ENCODE results near the gene ZNF580.

DNA sequence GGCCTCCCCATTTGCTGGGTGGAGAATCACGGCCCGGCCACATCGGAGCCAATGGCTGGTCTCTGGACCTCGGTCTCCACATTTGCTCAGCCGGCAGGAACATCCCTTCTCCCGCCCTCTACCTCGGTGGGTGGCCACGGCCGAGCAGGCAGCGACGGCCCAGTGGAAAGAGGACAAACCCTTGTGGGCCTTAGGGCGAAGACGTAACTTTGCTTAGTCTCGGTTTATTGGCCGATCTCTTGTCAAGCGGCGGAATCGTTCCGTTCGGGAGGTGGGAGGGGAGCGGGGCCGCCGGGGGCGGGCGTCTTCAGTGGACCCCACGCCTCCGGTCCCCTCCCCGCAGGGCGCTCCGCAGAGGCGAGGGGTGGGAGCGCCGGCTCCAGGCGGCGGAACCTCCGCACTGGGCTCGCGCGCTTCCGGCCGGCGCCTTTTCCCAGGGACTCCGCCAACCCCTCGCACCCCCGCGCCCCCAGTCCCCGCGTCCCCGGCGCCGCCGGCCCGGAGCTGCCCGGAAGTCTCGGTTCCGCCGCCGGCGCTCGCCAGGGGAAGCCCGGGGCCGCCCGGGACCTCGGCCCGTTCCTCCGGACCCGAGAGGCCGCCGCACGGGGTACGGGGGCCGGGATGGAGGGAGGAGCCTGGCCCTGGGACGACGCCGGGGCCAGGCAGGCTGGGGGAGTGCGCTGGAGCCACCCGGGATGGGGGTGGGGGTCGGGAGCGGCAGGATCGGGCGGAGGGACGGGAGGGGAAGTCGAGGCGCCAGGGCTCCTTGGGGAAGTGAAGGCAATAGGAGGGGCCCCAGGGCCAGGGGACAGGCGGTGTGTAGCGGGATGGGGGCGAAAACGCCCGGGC, at the start of gene ZNF580:
- no peak; the same call in 1 of the 2 replicates for TF ChIP-seq GATAD2B (conservative IDR thresholded peaks at IDR 0.05; ENCODE audit: low read depth)
- TF ChIP-seq, protein P1, sequence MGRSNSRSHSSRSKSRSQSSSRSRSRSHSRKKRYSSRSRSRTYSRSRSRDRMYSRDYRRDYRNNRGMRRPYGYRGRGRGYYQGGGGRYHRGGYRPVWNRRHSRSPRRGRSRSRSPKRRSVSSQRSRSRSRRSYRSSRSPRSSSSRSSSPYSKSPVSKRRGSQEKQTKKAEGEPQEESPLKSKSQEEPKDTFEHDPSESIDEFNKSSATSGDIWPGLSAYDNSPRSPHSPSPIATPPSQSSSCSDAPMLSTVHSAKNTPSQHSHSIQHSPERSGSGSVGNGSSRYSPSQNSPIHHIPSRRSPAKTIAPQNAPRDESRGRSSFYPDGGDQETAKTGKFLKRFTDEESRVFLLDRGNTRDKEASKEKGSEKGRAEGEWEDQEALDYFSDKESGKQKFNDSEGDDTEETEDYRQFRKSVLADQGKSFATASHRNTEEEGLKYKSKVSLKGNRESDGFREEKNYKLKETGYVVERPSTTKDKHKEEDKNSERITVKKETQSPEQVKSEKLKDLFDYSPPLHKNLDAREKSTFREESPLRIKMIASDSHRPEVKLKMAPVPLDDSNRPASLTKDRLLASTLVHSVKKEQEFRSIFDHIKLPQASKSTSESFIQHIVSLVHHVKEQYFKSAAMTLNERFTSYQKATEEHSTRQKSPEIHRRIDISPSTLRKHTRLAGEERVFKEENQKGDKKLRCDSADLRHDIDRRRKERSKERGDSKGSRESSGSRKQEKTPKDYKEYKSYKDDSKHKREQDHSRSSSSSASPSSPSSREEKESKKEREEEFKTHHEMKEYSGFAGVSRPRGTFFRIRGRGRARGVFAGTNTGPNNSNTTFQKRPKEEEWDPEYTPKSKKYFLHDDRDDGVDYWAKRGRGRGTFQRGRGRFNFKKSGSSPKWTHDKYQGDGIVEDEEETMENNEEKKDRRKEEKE (IDR thresholded peaks at IDR 0.05) = no peak
- no peak for TF ChIP-seq MTA3 (IDR thresholded peaks at IDR 0.05; ENCODE audit: borderline replicate concordance, low read length)
- TF ChIP-seq, protein P2, sequence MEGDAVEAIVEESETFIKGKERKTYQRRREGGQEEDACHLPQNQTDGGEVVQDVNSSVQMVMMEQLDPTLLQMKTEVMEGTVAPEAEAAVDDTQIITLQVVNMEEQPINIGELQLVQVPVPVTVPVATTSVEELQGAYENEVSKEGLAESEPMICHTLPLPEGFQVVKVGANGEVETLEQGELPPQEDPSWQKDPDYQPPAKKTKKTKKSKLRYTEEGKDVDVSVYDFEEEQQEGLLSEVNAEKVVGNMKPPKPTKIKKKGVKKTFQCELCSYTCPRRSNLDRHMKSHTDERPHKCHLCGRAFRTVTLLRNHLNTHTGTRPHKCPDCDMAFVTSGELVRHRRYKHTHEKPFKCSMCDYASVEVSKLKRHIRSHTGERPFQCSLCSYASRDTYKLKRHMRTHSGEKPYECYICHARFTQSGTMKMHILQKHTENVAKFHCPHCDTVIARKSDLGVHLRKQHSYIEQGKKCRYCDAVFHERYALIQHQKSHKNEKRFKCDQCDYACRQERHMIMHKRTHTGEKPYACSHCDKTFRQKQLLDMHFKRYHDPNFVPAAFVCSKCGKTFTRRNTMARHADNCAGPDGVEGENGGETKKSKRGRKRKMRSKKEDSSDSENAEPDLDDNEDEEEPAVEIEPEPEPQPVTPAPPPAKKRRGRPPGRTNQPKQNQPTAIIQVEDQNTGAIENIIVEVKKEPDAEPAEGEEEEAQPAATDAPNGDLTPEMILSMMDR (IDR thresholded peaks at IDR 0.05 in 2 of 3, conservative IDR thresholded peaks at IDR 0.05 in 1 of 3; ENCODE audit: control insufficient read depth in 2 of 3, extremely low read depth in 1 of 3, insufficient read depth in 1 of 3, low read depth in 3 of 3, low read length in 3 of 3) = no peak
- TF ChIP-seq POLR2A (IDR thresholded peaks at IDR 0.05; ENCODE audit: low read depth, low read length) = peak; percentile 65; the same call in 1 of the 2 replicates
- TF ChIP-seq, protein P3, sequence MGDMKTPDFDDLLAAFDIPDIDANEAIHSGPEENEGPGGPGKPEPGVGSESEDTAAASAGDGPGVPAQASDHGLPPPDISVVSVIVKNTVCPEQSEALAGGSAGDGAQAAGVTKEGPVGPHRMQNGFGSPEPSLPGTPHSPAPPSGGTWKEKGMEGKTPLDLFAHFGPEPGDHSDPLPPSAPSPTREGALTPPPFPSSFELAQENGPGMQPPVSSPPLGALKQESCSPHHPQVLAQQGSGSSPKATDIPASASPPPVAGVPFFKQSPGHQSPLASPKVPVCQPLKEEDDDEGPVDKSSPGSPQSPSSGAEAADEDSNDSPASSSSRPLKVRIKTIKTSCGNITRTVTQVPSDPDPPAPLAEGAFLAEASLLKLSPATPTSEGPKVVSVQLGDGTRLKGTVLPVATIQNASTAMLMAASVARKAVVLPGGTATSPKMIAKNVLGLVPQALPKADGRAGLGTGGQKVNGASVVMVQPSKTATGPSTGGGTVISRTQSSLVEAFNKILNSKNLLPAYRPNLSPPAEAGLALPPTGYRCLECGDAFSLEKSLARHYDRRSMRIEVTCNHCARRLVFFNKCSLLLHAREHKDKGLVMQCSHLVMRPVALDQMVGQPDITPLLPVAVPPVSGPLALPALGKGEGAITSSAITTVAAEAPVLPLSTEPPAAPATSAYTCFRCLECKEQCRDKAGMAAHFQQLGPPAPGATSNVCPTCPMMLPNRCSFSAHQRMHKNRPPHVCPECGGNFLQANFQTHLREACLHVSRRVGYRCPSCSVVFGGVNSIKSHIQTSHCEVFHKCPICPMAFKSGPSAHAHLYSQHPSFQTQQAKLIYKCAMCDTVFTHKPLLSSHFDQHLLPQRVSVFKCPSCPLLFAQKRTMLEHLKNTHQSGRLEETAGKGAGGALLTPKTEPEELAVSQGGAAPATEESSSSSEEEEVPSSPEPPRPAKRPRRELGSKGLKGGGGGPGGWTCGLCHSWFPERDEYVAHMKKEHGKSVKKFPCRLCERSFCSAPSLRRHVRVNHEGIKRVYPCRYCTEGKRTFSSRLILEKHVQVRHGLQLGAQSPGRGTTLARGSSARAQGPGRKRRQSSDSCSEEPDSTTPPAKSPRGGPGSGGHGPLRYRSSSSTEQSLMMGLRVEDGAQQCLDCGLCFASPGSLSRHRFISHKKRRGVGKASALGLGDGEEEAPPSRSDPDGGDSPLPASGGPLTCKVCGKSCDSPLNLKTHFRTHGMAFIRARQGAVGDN (IDR thresholded peaks at IDR 0.05) = peak; percentile 32; the same call in 1 of the 2 replicates
- no peak for TF ChIP-seq NBN (IDR thresholded peaks at IDR 0.05)
- TF ChIP-seq, protein P4, sequence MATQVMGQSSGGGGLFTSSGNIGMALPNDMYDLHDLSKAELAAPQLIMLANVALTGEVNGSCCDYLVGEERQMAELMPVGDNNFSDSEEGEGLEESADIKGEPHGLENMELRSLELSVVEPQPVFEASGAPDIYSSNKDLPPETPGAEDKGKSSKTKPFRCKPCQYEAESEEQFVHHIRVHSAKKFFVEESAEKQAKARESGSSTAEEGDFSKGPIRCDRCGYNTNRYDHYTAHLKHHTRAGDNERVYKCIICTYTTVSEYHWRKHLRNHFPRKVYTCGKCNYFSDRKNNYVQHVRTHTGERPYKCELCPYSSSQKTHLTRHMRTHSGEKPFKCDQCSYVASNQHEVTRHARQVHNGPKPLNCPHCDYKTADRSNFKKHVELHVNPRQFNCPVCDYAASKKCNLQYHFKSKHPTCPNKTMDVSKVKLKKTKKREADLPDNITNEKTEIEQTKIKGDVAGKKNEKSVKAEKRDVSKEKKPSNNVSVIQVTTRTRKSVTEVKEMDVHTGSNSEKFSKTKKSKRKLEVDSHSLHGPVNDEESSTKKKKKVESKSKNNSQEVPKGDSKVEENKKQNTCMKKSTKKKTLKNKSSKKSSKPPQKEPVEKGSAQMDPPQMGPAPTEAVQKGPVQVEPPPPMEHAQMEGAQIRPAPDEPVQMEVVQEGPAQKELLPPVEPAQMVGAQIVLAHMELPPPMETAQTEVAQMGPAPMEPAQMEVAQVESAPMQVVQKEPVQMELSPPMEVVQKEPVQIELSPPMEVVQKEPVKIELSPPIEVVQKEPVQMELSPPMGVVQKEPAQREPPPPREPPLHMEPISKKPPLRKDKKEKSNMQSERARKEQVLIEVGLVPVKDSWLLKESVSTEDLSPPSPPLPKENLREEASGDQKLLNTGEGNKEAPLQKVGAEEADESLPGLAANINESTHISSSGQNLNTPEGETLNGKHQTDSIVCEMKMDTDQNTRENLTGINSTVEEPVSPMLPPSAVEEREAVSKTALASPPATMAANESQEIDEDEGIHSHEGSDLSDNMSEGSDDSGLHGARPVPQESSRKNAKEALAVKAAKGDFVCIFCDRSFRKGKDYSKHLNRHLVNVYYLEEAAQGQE (IDR thresholded peaks at IDR 0.05; ENCODE audit: low read depth, low read length) = no peak
- TF ChIP-seq, protein P5, sequence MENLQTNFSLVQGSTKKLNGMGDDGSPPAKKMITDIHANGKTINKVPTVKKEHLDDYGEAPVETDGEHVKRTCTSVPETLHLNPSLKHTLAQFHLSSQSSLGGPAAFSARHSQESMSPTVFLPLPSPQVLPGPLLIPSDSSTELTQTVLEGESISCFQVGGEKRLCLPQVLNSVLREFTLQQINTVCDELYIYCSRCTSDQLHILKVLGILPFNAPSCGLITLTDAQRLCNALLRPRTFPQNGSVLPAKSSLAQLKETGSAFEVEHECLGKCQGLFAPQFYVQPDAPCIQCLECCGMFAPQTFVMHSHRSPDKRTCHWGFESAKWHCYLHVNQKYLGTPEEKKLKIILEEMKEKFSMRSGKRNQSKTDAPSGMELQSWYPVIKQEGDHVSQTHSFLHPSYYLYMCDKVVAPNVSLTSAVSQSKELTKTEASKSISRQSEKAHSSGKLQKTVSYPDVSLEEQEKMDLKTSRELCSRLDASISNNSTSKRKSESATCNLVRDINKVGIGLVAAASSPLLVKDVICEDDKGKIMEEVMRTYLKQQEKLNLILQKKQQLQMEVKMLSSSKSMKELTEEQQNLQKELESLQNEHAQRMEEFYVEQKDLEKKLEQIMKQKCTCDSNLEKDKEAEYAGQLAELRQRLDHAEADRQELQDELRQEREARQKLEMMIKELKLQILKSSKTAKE (IDR thresholded peaks at IDR 0.05; ENCODE audit: low read depth, poor library complexity, severe bottlenecking) = no peak
- TF ChIP-seq TAF1 (IDR thresholded peaks at IDR 0.05; ENCODE audit: borderline replicate concordance, low read depth, low read length) = peak; percentile 56; the same call in 1 of the 2 replicates
